GM19455 (cell line): Measurements from ENCODE around the gene SLC18A2.

Experiments
- ATAC-seq: cut with Tn5 transposase; IDR thresholded peaks from one replicate; pipeline ENCODE4 v1.9.1; 2021; ENCODE audit not compliant: unreplicated experiment

SLC18A2 gene

GRCh38 chr10:117306674-117307073, 65.8 kb downstream of the SLC18A2 start:
- ATAC-seq: no peak

- ATAC-seq: no peak
Observed at GRCh38 chr10:117311261-117311660, 70.3 kb downstream of the SLC18A2 start.

- no peak for ATAC-seq
Observed at GRCh38 chr10:117312430-117312829, 71.5 kb downstream of the SLC18A2 start.

- ATAC-seq: no peak
Observed at GRCh38 chr10:117313641-117314040, 72.7 kb downstream of the SLC18A2 start.

GRCh38 chr10:117316701-117317100, 75.8 kb downstream of the SLC18A2 start:
- ATAC-seq: no peak

- ATAC-seq: no peak
Observed at GRCh38 chr10:117318909-117319308, 78.0 kb downstream of the SLC18A2 start.

GRCh38 chr10:117320050-117320665, 79.2 kb downstream of the SLC18A2 start:
- no peak for ATAC-seq

GRCh38 chr10:117322260-117322659, 81.3 kb downstream of the SLC18A2 start:
- no peak for ATAC-seq

GRCh38 chr10:117324367-117324766, 83.5 kb downstream of the SLC18A2 start:
- no peak for ATAC-seq

- no peak for ATAC-seq
Observed at GRCh38 chr10:117327262-117327661, 86.3 kb downstream of the SLC18A2 start.
